A673 (cell line): ENCODE data around the gene IQGAP2. TPM values are rescaled to one million over a fixed set of nuclear protein-coding genes. Genes with fewer than 3 reads are reported as not detected.
"Not testable (repeated sequence)": the region's sequence is repeated elsewhere in the genome, so short reads cannot be mapped to it uniquely, and the experiment has no call there.

ENCODE experiments used
- BruUV-seq: library from RNA; stranded (reverse); fragments of 400-500 nt; replicated peaks from 2 replicates; lab custom pipeline; 2021; lab: Mats Ljungman, UMichigan
- CTCF ChIA-PET: fragments of 300-600 bp; sonication (Branson Sonifier 250); formaldehyde crosslinking; loops from one replicate; lab custom pipeline; 2022; ENCODE audit warnings: antibody characterized with exemption; lab: Charles Lee
- POLR2A ChIA-PET: fragments of 300-600 bp; sonication (Branson Sonifier 250); formaldehyde crosslinking; loops from one replicate; lab custom pipeline; 2022; ENCODE audit warnings: antibody characterized with exemption; ENCODE audit not compliant: low non-redundant PET; lab: Charles Lee
- DNase-seq: peaks from one replicate; pipeline ENCODE4 v3.0.0-alpha.2; 2015; ENCODE audit warnings: low spot score
- H3K27ac ChIP-seq: fragments of 200-600 bp; sonication (generic); 2 replicates; pipeline ENCODE4 v1.5.1; 2016; ENCODE audit warnings: mixed run types, low read depth, mild to moderate bottlenecking, mixed read lengths, antibody characterized with exemption, low read length; ENCODE audit not compliant: poor library complexity, severe bottlenecking
- H3K27me3 ChIP-seq: fragments of 200-600 bp; sonication (generic); replicated peaks from 2 replicates; pipeline ENCODE4 v1.6.1; 2017; ENCODE audit warnings: mixed run types, low read depth, mild to moderate bottlenecking, mixed read lengths, antibody characterized with exemption, low read length; ENCODE audit not compliant: insufficient read depth, poor library complexity
- H3K36me3 ChIP-seq: fragments of 200-600 bp; sonication (generic); 2 replicates; pipeline ENCODE4 v1.6.1; 2016; ENCODE audit warnings: mixed run types, mild to moderate bottlenecking, mixed read lengths, antibody characterized with exemption, low read length; ENCODE audit not compliant: insufficient read depth, poor library complexity, severe bottlenecking
- H3K4me1 ChIP-seq: fragments of 200-600 bp; sonication (generic); 2 replicates; pipeline ENCODE4 v1.6.1; 2017; ENCODE audit warnings: mixed run types, mild to moderate bottlenecking, mixed read lengths, antibody characterized with exemption, low read length; ENCODE audit not compliant: insufficient read depth, poor library complexity, severe bottlenecking
- H3K4me3 ChIP-seq: fragments of 200-600 bp; sonication (generic); 2 replicates; pipeline ENCODE4 v1.5.1; 2016; ENCODE audit warnings: low read depth, mixed run types, mild to moderate bottlenecking, mixed read lengths, low read length; ENCODE audit not compliant: poor library complexity, severe bottlenecking
- H3K9me3 ChIP-seq: fragments of 200-600 bp; sonication (generic); 2 replicates; pipeline ENCODE4 v1.6.1; 2016; ENCODE audit warnings: mixed run types, low read depth, mild to moderate bottlenecking, mixed read lengths, antibody characterized with exemption, low read length; ENCODE audit not compliant: poor library complexity, severe bottlenecking
- CTCF ChIP-seq: fragments of 300-800, 200-600 bp; sonication (generic); conservative IDR thresholded peaks from 2 replicates; pipeline ENCODE4 v1.5.1; 2017; ENCODE audit warnings: low read depth, mild to moderate bottlenecking, antibody characterized with exemption, low read length, moderate library complexity, mixed read lengths
- EZH2 ChIP-seq: fragments of 200-600 bp; sonication (generic); IDR thresholded peaks from 2 replicates; pipeline ENCODE4 v1.6.1; 2017; ENCODE audit warnings: borderline replicate concordance, low read depth, mild to moderate bottlenecking, mixed read lengths, antibody characterized with exemption, low read length; ENCODE audit not compliant: poor library complexity, severe bottlenecking
- intact Hi-C: fragments of 100-400 bp; cut with micrococcal nuclease; formaldehyde crosslinking; loops from one replicate; pipeline ENCODE4 v1.10.0; 2022; ENCODE audit not compliant: unreplicated experiment
- total RNA-seq: library from RNA; stranded (reverse); gene quantifications from 2 replicates; pipeline ENCODE4 v1.2.3, GENCODE V29; 2021

The IQGAP2 gene
- total RNA-seq, 1 experiment from 2014 or later = 26.8 TPM

- no peaks in the 10 kb centered on the region for H3K36me3 ChIP-seq
- no peaks in the 10 kb centered on the region for H3K4me1 ChIP-seq
- no peak overlapping the region for H3K4me3 ChIP-seq
- no peak overlapping the region for H3K27ac ChIP-seq
- intact Hi-C loops = no loop called here
- DNase-seq = no peak
- no TSS peak for BruUV-seq
- H3K9me3 ChIP-seq = no peaks in the 10 kb centered on the region
- ChIA-PET CTCF (no interaction called here), POLR2A (no interaction called here)
- TF ChIP-seq EZH2 (no peak), CTCF (no peak)
- H3K27me3 ChIP-seq = no peaks in the 10 kb centered on the region
Observed at GRCh38 chr5:76514713-76515112, 111.6 kb downstream of the IQGAP2 start.

GRCh38 chr5:76517334-76517733 lies 114.2 kb downstream of the IQGAP2 start:
- BruUV-seq = no TSS peak
- TF ChIP-seq CTCF = no peak
- no peak for TF ChIP-seq EZH2
- CTCF ChIA-PET = no interaction called here

GRCh38 chr5:76518246-76518645 lies 115.2 kb downstream of the IQGAP2 start:
- CTCF ChIA-PET, H3K27me3 ChIP-seq, H3K4me3 ChIP-seq, POLR2A ChIA-PET, intact Hi-C loops, H3K9me3 ChIP-seq, H3K27ac ChIP-seq, DNase-seq, H3K36me3 ChIP-seq, BruUV-seq: not testable (repeated sequence)
- peaks cover 18% of the 10 kb centered on the region for H3K4me1 ChIP-seq

More at GRCh38 chr5:76517334-76517733, 114.2 kb downstream of the IQGAP2 start:
- H3K36me3 ChIP-seq = no peaks in the 10 kb centered on the region
- POLR2A ChIA-PET = interaction anchor here (0.6 kb wide), 1 partner anchor 9 kb away, joined by 8 read pairs; no protein-coding TSS in a partner anchor
- peaks cover 13% of the 10 kb centered on the region for H3K4me1 ChIP-seq
- H3K4me3 ChIP-seq = no peak overlapping the region
- H3K9me3 ChIP-seq = no peaks in the 10 kb centered on the region
- H3K27ac ChIP-seq = no peak overlapping the region
- H3K27me3 ChIP-seq = no peaks in the 10 kb centered on the region
- no peak for DNase-seq
- intact Hi-C loops = no loop called here

- DNase-seq = peak; percentile 89
- intact Hi-C loops = no loop called here
- no peak for TF ChIP-seq EZH2
- TF ChIP-seq CTCF = no peak
- ChIA-PET POLR2A (no interaction called here), CTCF (interaction anchor here (0.7 kb wide), 1 partner anchor 37 kb away, joined by 3 read pairs; no protein-coding TSS in a partner anchor)
- Histone ChIP-seq H3K27me3 (no peaks in the 10 kb centered on the region), H3K9me3 (no peaks in the 10 kb centered on the region), H3K4me3 (no peak overlapping the region), H3K27ac (peak overlapping the region; percentile 51), H3K4me1 (peaks cover 45% of the 10 kb centered on the region), H3K36me3 (no peaks in the 10 kb centered on the region)
- BruUV-seq = no TSS peak
Observed at GRCh38 chr5:76521240-76521758, 118.2 kb downstream of the IQGAP2 start.
